Prostate gland (tissue), 2 donors: ENCODE results near the gene SEZ6.

Source experiments
- CTCF ChIP-seq, 4 experiments: fragments of 200-600 bp in 2 of 4; fragments of 450-650 bp in 2 of 4; sonication (generic) in 2 of 4; IDR thresholded peaks; 1 replicate in 3 of 4; 2 replicates in 1 of 4; pipeline ENCODE4 v1.5.1; 2016 to 2019; ENCODE audit warnings: antibody characterized with exemption in 4 of 4, mild to moderate bottlenecking in 2 of 4, moderate library complexity in 2 of 4
- POLR2A ChIP-seq: fragments of 450-650 bp; IDR thresholded peaks from one replicate; pipeline ENCODE4 v1.6.1; 2016; ENCODE audit warnings: antibody characterized with exemption, mild to moderate bottlenecking
- POLR2AphosphoS5 ChIP-seq: sonication (generic); formaldehyde crosslinking; IDR thresholded peaks from one replicate; pipeline ENCODE4 v1.6.1; 2017; ENCODE audit warnings: antibody characterized with exemption

GRCh38 chr17:28928061-28928460 lies 77.8 kb downstream of the SEZ6 start:
- TF ChIP-seq CTCF (IDR thresholded peaks at IDR 0.05) (no peak), POLR2AphosphoS5 (no peak), POLR2A (no peak)
